HG03045 (cell line): ENCODE results near the gene LCLAT1.
A peak's percentile ranks its signal among the peaks of the same experiment; 100 is the strongest.

Experiments used
- ATAC-seq: cut with Tn5 transposase; IDR thresholded peaks from one replicate; pipeline ENCODE4 v1.9.1; 2021; ENCODE audit warnings: mild to moderate bottlenecking, moderate library complexity; ENCODE audit not compliant: unreplicated experiment

The LCLAT1 gene

GRCh38 chr2:30447149-30448045 is at the start of gene LCLAT1:
TSS of gene LCLAT1 (plus strand) at chr2:30447246. CDS start at chr2:30525591, 78,345 bp downstream.
- ATAC-seq: peak; percentile 98

- ATAC-seq: no peak
These were observed 48.8 kb upstream of the LCLAT1 start for GRCh38 chr2:30398084-30398873.

GRCh38 chr2:30400151-30400954 is 46.7 kb upstream of the LCLAT1 start:
- no peak for ATAC-seq

- no peak for ATAC-seq
These were observed 44.4 kb upstream of the LCLAT1 start for GRCh38 chr2:30402441-30403182.

GRCh38 chr2:30403592-30404312 is 43.3 kb upstream of the LCLAT1 start:
- no peak for ATAC-seq

GRCh38 chr2:30404319-30405259 is 42.5 kb upstream of the LCLAT1 start:
- no peak for ATAC-seq

GRCh38 chr2:30405260-30405605 is 41.8 kb upstream of the LCLAT1 start:
- no peak for ATAC-seq

- ATAC-seq: no peak
These were observed 40.2 kb upstream of the LCLAT1 start for GRCh38 chr2:30406853-30407252.

GRCh38 chr2:30408961-30409387 is 38.1 kb upstream of the LCLAT1 start:
- ATAC-seq: no peak

GRCh38 chr2:30410217-30410616 is 36.8 kb upstream of the LCLAT1 start:
- ATAC-seq: no peak

- ATAC-seq: no peak
These were observed 34.9 kb upstream of the LCLAT1 start for GRCh38 chr2:30412047-30412683.

GRCh38 chr2:30412684-30413570 is 34.1 kb upstream of the LCLAT1 start:
- no peak for ATAC-seq

GRCh38 chr2:30414961-30415360 is 32.1 kb upstream of the LCLAT1 start:
- ATAC-seq: no peak

- no peak for ATAC-seq
These were observed 29.8 kb upstream of the LCLAT1 start for GRCh38 chr2:30417253-30417652.

- no peak for ATAC-seq
These were observed 25.9 kb upstream of the LCLAT1 start for GRCh38 chr2:30421026-30421603.

GRCh38 chr2:30421604-30422443 is 25.2 kb upstream of the LCLAT1 start:
- no peak for ATAC-seq
